ENCODE results near the gene ARHGAP32. TPM values are rescaled to one million over a fixed set of nuclear protein-coding genes. Genes with fewer than 3 reads are reported as not detected.

ARHGAP32 gene
- 3.0 and 7.1 TPM in 2 replicates for total RNA-seq

DNA sequence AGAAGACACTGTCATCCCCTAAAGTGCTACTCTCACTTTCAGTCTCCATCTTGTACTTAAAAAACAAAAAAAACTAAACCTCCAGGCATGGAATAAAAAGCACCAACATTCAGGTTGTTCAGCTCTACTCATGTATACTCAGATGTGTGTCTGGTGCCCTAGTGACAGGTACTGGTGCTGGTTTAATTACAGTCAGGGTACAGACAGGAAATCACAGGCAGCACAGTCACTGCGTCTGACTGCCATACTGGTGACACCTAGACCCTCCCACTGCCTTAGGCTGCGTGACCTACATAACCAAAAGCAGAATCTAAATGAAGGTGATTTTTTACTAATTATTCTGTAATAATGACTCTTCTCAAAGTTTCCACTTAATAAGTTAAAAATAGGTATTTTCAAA lies at the start of gene ARHGAP32:
Gene ARHGAP32, minus strand, starts transcription at position 176 of the 400 bp plus-strand sequence. Its CDS starts 127 bp downstream, at position 49.
- peak in 1 of 2 donors; percentile 2 for DNase-seq (ENCODE audit: low read depth in 2 of 2)

DNA sequence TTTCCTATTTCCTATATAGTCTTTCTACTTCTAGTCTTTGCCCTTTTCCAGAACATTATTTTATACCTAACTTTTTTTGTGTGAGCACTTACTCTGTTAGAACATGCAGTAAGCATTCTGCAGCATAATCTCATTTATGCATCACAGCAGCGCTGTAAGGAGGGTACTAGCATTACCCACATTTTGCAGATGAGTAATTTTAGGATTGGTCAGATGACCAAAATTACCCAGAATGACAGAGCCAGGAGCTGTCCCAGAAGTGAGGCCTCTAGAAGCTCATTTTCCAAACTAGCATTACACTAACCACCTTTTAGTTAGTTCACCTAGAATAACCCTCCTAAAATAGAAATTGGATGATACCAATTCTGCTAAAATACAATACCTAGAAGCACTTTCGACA lies 47.1 kb upstream of the ARHGAP32 start:
- no peak for DNase-seq (ENCODE audit: low read depth in 2 of 2)

DNA sequence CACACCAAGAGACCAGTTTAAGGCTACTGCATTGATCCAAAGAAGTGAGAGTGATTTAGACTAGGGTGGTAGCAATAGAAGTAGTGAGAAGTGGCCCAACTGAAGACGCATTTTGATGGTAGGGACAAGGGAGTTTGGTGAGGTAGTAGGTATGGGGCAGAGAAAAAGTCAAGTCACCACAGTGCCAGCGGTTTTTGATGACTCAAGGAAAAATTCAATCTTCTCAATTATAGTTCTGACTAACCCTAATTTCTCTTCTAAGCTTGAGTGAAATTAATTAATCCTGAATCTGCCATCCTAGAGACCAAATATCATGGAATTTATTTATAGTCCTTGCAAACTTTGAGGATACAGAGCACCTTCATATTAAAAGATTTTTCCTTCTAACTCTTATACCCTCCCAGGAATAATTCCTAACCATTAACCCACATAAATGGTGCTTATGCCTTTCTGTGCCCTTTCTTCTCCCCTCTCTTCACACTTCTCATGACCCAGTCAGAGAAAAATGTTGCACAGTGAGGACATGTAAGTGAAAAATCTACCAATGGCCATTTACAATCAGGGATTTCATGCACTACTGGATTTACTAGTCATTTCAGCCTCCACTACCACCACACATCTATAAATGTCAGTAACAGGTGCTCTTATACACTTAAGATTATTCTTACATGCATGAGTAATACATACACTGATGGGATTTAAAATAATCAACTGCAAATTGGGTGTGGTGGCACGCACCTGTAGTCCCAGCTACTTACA lies 45.9 kb upstream of the ARHGAP32 start:
- no peak for DNase-seq (ENCODE audit: low read depth in 2 of 2)

DNA sequence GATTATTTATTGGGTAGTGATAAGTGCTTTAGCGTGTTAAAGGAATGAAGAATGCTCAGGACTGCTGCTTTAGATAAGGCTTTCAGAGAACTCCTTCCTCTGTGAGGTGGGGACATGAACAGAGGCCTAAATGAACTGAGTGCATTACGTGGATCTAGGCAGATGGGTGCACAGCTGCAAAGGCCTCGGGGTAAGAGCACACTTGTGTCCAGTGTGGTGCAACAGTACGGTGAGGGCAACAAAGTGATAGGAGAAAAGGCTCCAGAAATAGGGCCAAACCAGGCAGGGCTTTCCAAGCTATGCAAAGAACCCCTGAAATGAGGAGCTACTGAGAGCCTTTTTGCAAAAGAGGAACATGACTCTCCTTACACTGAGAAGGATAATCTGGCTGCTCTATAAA lies 45.3 kb upstream of the ARHGAP32 start:
- no peak for DNase-seq (ENCODE audit: low read depth in 2 of 2)

DNA sequence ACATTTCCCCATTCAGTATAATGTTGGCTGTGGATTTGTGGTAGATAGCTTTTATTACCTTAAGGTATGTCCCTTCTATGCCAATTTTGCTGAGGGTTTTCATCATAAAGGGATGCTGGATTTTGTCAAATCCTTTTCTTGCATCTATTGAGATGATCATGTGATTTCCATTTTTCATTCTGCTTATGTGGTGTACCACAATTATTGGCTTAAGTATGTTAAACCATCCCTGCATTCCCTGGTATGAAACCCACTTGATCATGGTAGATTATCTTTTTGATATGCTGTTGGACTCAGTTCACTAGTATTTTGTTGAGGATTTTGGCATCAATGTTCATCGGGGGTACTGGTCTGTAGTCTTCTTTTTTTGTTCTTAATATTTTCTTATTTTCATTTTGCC lies 44.7 kb upstream of the ARHGAP32 start:
- no peak for DNase-seq (ENCODE audit: low read depth in 2 of 2)

DNA sequence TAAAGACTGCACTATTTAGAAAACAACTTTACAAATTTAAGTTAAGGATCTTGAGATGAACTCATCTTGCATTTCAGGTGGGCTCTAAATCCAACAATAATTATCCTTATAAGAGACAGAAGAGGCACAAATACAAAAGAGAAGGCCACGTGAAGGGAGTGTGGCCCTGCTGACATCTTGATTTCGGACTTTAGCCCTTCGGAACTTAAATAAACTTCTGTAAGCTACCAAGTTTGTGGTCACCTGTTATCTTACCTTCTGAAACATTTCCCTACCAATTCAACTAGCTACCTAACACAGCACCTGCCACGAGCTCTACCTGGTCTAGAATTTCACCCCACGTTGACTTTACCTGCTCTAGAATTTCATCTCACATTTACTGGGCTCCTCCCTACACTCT lies 42.9 kb upstream of the ARHGAP32 start:
- DNase-seq (ENCODE audit: low read depth in 2 of 2): no peak

DNA sequence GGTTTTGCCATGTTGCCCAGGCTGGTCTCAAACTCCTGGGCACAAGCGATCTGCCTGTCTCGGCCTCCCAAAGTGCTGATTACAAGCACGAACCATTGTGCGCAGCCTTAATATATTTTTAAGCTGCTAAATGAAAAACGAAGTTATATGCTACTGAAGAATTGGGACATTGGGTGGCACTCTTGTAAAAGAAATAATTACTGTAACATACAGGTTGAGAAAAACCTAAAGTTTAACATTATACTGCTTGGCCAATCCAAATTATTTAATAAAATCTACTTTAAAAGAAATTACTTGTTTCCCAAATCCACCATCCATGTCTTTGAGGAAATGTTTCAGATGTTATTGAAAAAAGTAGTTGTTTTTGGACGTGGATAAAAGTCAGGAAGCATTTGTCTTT lies 37.9 kb upstream of the ARHGAP32 start:
- DNase-seq (ENCODE audit: low read depth in 2 of 2): peak; percentile 6 to 8

DNA sequence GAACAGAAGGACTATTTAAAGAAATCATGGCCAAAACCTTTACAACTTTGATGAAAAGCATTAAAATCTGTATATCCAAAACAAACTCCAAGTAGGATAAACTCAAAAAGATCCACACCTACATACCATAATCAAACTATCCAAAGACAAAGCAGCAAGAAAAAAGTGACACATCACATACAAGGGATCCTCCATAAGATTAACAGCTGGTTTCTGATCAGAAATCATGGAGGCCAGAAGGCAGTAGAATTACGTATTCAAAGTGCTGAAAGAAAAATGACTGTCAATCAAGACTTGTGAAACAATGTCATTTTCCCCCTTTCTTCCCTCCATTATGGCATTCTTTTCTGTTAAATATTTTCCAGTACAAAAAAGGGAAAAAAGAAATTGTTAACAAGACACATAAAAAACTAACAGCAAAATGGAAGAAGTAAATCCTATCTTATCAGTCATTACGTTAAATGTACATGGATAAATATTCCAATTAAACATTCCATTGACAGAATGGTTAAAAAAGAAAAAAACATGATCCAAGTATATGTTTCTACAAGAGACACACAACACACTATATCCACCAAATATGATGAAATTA lies 34.2 kb upstream of the ARHGAP32 start:
- DNase-seq (ENCODE audit: low read depth in 2 of 2): no peak

DNA sequence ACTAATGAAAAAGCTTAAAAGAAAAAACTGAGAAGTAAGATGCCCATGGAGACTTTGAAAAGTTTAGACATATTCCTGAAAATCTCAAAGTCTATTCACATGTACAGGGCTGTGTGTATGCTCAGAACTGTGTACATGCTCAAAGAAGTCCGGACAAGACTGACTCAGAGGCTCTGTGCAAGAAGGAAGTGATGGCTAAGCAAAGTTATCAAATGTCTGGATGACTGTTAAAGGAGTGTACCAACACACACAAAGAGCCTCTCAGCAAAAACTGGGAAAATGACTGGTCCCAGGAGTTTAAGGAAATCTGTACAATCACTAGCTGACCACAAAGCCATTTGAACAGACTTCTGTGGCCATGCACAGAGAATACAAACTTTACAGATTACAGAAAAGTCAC lies 33.1 kb upstream of the ARHGAP32 start:
- DNase-seq (ENCODE audit: low read depth in 2 of 2): peak in 1 of 2 donors; percentile 1

DNA sequence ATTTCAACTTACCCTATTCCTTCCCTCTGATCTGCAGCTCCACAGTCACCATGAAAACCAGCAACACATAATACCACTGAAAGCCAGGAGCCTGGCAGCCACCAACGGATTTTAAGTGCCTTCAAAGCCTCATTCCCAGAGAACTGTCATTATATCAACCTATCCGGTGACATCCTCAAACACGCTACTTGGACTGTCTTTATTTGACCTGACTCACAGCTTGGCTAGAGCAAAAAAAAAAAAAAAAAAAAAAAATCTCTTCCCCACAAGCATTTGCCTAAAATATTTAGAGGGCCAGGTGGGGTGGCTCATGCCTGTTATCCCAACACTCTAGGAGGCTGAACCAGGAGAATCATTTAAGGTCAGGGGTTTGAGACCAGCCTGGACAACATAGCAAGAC lies 32.4 kb upstream of the ARHGAP32 start:
- no peak for DNase-seq (ENCODE audit: low read depth in 2 of 2)

DNA sequence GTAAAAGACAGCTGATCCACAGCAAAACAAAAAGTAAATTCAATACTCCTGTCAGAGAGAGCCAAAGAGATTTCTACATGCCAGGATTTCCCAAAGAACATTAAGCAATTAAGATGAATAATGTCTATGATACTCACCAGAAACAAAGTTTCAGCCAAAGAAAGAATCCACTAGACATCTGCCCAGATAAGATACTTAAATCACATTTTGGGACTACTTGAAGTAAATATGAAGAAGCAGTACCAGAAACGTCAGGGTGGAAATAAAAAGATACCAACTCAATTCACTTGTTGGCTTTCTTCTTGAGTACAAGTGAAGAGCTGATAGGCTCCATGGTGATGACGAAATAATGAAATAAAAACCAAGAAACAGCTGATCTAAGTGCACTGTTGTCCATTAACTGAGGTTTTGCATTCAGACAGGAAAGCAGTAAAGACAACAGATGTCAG lies 31.6 kb upstream of the ARHGAP32 start:
- no peak for DNase-seq (ENCODE audit: low read depth in 2 of 2)

DNA sequence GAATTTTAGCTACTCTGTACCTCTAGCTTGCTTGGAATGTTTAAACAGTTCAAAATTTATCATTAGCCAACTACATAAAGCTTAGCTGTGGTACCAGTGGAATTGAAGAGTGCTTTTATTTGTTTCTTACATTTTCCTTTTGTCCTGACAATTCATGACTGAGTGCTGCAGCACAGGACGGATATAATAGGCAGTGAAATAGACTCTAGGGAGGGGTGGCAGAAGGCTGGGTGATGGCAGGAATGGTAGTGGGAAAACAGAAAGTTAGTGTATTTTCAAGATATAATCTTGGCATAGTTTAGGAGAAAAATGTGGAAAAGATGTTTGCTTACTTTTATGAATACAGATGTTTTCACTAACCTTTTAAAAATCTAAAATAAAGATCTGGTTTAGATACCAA lies 31.1 kb upstream of the ARHGAP32 start:
- no peak for DNase-seq (ENCODE audit: low read depth in 2 of 2)

DNA sequence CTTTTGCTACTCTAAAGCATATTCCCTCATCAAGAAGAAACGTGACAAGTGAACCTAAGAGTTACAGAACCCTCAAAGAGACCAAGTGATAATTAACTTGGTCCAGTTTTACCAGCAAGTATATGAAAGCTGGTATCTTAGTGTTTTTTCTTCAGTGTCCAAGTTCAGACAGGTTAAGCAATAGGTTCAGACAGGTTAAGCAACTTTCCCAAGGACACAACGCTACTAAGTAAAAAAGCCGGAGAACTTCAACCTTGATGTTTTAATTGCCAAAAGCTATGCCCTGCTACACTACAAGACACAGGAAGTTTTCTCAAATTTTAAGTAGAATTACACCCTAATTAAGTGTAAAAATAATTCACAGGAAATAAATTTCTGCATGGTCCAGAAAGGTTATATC lies 30.0 kb upstream of the ARHGAP32 start:
- no peak for DNase-seq (ENCODE audit: low read depth in 2 of 2)

DNA sequence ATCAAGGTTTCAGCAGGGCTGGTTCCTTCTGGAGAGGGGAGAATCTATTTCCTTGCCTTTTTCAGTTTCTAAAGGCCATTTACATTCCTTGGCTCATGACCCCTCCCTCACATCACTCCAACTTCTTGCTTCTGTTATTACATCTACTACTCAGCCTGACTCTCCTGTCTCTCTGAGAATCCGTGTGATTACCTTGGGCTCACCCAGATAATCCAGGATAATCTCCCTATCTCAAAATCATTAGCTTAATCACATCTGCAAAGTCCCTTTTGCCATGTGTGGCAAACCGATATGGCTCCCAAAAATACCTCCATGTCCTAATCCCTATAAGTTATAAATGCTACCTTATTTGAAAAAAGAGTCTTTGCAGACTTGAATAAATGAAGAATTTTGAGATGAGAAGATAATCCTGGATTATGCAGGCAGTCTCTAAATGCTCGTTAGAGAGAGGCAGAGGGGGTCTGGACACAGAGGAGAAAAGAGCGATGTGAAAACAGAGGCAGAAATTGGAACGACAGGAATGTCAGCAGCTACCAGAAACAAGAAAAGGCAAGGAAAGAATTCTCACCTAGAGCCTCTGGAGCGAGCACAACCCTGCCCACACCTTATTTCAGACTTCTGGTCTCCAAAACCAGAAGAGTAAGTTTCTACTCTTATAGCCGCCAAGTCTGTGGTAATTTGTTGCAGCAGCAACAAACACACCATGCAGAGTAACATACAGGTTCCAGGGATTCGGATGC lies 23.6 kb upstream of the ARHGAP32 start:
- DNase-seq (ENCODE audit: low read depth in 2 of 2): no peak

DNA sequence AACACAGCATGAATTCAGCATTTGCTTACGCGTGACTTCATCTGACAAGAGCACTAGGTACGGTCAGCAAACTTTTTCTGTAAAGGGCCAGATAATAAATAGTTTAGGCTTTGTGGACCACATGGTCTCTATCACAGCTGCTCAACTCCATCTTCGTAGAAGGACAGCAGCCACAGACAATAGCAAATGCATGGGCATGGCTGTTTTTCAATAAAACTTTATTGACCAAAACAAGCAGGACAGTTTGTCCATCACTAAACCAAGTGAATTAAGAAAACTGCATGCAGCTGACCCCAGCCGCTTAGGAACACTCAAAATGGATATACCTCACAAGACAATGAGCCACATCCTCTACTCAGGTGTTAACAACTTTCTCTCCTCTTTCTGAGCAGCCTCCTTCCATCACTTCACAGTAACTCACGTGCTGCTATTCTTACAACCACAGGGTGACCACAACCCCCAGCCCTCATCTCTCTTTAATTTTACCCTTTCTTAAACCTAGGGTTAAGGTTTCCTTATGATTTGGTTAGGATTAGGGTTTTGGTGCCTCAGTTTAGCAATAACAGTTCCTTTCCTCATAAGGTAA lies 22.7 kb upstream of the ARHGAP32 start:
- no peak for DNase-seq (ENCODE audit: low read depth in 2 of 2)

DNA sequence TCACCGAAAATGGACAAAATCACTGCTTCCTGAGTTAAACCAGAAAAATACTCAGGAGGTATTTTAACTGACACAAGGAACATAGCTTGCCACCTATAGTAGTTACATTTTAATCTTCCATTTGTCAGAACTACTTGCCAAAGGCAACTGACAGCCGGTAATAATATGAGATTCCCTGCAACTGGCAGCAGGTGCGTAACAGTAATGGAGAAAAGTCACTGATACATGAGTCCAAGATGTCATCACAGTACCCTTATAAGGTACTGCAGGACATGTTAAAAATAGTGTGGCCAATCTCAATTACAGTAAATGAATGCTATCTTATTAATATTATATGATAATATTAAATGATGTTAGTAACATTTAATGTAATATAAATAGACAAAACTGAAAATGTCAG lies 21.1 kb upstream of the ARHGAP32 start:
- DNase-seq (ENCODE audit: low read depth in 2 of 2): no peak

DNA sequence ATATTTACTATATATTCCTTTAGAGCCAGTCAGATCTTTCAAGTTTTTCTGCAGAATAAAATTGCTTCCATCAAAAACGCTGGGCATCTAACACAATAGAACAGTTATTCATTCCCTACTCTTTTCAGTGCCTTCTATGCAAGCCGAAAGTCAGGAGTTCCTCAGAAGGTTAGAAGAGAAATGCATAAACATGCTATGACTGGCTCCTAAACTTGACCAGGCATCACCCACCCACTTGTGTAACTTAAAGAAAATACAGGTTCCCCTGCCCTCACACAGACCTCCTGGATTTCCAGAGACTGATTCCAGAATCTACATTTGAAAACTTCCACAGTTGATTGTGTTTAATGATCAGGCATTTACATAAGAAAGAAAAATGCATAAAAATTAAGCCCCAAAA lies 19.3 kb upstream of the ARHGAP32 start:
- DNase-seq (ENCODE audit: low read depth in 2 of 2): no peak

DNA sequence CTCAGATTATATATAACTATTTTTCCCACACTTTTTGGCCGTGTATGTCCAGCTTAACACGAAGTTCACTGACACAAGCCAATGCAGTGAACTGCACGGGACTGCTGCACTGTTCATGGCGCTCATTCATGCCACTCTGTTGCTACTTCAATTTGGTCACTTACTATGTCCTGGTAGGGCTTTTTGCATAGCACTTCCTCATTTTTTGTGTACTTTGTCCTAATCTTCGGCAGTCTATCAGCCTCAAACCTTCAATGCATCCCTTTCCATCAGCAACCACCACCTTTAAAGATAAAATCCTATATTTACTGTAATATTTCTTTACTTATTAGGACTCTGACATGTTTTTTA lies 18.7 kb upstream of the ARHGAP32 start:
- DNase-seq (ENCODE audit: low read depth in 2 of 2): no peak

DNA sequence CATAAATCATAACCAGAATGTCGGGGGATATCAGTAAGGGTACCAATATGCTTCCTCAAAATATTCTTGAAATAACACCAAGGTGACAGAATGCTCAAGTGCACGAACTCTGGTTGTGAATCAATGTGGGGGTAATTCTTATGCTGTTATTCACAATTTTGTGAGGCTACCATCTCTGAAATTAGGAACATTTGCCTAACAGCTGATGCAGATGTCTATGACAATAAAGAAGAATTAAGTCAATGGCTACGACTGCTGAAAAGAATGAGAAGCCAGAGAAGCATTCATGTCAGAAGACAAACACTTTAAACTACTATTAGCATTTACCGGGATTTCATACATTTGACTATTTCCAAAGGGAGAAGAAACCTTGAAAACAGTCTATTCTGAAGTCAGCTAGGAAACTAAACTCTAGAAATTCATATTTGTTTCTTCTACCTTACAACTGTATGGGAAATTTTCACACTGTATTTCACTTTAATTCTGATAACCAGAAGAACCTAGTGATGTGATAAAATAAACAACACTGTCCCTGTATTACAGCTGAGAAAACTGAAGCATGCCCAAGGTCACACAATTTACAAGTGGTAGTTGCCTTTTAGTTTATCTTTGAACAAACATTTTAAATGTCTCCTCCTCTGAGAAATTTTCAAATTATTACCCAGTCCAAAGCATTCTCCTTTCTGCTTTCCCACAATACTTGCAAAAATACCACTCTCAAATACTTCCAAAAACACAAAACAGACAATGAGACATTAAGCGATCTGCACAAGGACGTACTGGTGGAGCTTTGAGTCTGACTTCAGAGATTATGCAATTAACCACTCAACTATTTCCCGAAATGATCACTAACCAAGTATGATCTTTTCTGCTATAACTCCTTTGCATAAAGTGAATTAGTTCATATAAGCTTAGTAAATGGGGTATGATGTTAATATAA lies 18.0 kb upstream of the ARHGAP32 start:
- no peak for DNase-seq (ENCODE audit: low read depth in 2 of 2)

DNA sequence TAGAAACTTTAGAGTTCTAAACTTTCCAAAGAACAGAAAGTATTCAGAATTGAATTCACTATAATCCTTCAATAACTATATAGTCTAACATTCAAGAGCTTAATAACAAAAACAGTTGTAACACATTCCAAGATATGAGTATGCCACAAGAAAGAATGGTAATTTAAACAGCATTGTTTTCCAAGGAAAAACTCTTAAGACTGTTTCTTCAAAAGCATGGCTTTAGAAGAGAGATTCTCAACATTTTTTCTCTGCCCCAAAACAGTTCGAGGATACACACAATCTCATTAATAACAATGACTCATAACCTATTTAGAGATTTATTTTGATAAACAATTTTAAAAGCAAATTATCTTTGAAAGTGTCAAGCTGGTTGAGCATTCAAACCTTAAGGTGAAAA lies 16.7 kb upstream of the ARHGAP32 start:
- DNase-seq (ENCODE audit: low read depth in 2 of 2): no peak

DNA sequence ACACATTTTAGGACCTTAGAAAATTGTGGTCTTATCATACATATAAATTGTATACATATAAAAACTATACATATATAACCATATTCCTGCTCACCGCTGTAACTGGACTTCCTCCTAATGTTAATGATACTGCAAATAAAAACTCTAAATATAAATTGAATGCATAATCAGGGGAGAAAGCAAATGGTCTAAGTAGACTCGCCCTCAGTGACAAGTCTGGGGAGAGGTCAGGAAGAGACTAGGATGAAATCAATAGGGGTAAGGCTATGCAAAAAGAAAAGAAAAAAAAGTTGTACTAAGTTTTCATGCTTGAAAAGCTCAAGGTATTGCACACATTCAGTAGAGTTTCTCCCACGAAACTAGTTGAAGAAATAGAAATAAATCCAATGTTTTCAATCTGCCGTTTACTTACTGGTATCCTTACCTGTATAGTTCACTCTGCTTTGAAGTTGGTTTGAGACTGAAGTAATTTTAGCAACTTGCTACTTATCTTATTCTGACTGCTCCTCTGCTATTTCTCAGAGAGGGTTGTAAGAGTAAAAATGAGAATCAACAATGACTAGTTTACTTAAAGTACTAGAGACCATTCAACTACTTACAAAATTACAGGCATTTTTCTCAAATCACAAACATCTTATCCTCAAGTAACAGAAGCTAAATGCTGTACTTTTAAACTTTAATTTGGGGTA lies 12.2 kb upstream of the ARHGAP32 start:
- DNase-seq (ENCODE audit: low read depth in 2 of 2): no peak

All from dermis microvascular lymphatic vessel endothelial cell (primary cell).